HG03575 (cell line): ENCODE measurements around the gene GDPGP1.

Experiments
- ATAC-seq: cut with Tn5 transposase; IDR thresholded peaks from one replicate; pipeline ENCODE4 v1.9.1; 2021; ENCODE audit not compliant: unreplicated experiment, insufficient number of reproducible peaks, low FRiP score; ENCODE audit errors: extremely low read depth

The GDPGP1 gene

GRCh38 chr15:90221246-90221900, 12.6 kb upstream of the GDPGP1 start:
- ATAC-seq, result no peak

GRCh38 chr15:90222547-90222946, 11.5 kb upstream of the GDPGP1 start:
- ATAC-seq, result no peak

GRCh38 chr15:90223441-90224165, 10.4 kb upstream of the GDPGP1 start:
- ATAC-seq, result no peak

- ATAC-seq, result no peak
Observed at GRCh38 chr15:90225047-90225446, 9.0 kb upstream of the GDPGP1 start.

- ATAC-seq, result no peak
Observed at GRCh38 chr15:90225504-90226234, 8.3 kb upstream of the GDPGP1 start.

GRCh38 chr15:90227336-90227735, 6.7 kb upstream of the GDPGP1 start:
- no peak for ATAC-seq

- no peak for ATAC-seq
Observed at GRCh38 chr15:90227816-90228772, 5.9 kb upstream of the GDPGP1 start.

GRCh38 chr15:90228960-90229359, 5.0 kb upstream of the GDPGP1 start:
- no peak for ATAC-seq

- ATAC-seq, result no peak
Observed at GRCh38 chr15:90230071-90230494, 3.9 kb upstream of the GDPGP1 start.

GRCh38 chr15:90230610-90231009, 3.4 kb upstream of the GDPGP1 start:
- no peak for ATAC-seq

- no peak for ATAC-seq
Observed at GRCh38 chr15:90231028-90232017, 2.7 kb upstream of the GDPGP1 start.

GRCh38 chr15:90232196-90232595, 1.8 kb upstream of the GDPGP1 start:
- ATAC-seq, result no peak

- ATAC-seq, result no peak
Observed at GRCh38 chr15:90232941-90233386, 1.0 kb upstream of the GDPGP1 start.

GRCh38 chr15:90233387-90234095, 468 bp upstream of the GDPGP1 start, which contains the start of gene CIB1:
Gene CIB1, minus strand, starts transcription at chr15:90233941. Its CDS starts 56 bp downstream, at chr15:90233885.
- ATAC-seq, result peak; percentile 53

- ATAC-seq, result no peak
Observed at GRCh38 chr15:90239371-90239770, 5.4 kb downstream of the GDPGP1 start.

GRCh38 chr15:90240856-90241255, 6.8 kb downstream of the GDPGP1 start:
- ATAC-seq, result no peak
